ENCODE results near the gene HYAL4.

HYAL4 gene

GRCh38 chr7:123918309-123918708 lies 73.3 kb downstream of the HYAL4 start:
- DNase-seq = no peak

DNA sequence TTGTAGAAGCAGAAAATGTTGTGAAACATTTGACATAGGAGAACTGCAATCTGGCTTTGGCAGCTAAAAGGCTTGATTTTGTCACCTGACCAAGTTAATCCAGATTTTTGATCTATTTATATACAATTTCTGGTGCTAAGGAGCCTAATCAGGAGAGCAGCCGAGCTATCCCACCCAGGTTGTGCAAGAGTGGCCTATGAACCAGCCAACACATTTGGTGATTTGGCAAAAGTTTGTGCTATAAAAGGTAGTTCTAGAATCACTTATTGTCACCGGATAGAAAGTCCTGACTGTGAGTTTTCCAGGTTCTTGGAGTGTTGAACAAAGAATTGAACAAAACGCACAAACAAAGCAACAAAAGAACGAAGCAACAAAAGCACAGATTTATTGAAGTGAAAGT lies 78.6 kb downstream of the HYAL4 start:
- DNase-seq = no peak

GRCh38 chr7:123924941-123925340 lies 80.0 kb downstream of the HYAL4 start, which contains the start of gene SPAM1:
Gene SPAM1 (plus strand): TSS chr7:123925241. CDS start chr7:123953571, 28,330 bp downstream.
- no peak for DNase-seq

Measured in DMS79 treated with DMSO at 0.1 percent for 48 hours (cell line).